ENCODE data around the gene DDX1. TPM values are rescaled to one million over a fixed set of nuclear protein-coding genes. Genes with fewer than 3 reads are reported as not detected.

Gene DDX1
- total RNA-seq, 1 donor from 2014 or later, result 103 TPM

DNA sequence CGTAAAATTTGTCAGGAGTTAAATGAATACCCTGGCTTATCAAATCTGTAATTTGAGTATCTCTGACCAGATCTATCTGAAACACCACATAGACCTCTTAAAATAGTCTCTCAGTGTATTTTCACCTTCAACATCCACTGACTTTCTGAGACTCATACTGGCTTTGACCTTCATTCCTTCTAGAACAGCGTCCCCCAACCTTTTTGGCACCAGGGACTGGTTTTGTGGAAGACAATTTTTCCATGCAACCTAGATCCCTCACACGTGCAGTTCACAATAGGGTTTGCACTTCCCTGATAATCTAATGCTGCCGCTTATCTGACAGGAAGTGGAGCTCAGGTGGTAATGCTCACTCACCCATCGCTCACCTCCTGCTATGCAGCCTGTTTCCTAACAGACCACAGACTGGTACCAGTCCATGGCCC lies 33.8 kb upstream of the DDX1 start:
- peaks cover 3% of the 10 kb centered on the region for H3K36me3 Mint-ChIP-seq
- Histone ChIP-seq H3K4me1 (peaks cover 19% of the 10 kb centered on the region), H3K9me3 (ENCODE audit: low read depth) (no peaks in the 10 kb centered on the region), H3K27ac (no peak overlapping the region), H2AFZ (replicated peaks) (no peak overlapping the region), H3K9ac (no peak overlapping the region), H3K4me3 (no peak overlapping the region), H3K4me2 (no peak overlapping the region), H3K36me3 (no peaks in the 10 kb centered on the region), H4K20me1 (ENCODE audit: low read depth) (peaks cover 7% of the 10 kb centered on the region), H3F3A (ENCODE audit: low read depth) (peaks cover 8% of the 10 kb centered on the region), H3K79me2 (ENCODE audit: low read depth) (peaks cover 34% of the 10 kb centered on the region), H3K27me3 (no peaks in the 10 kb centered on the region)
- H3K9me3 Mint-ChIP-seq, result no peaks in the 10 kb centered on the region
- TF ChIP-seq, protein P1, sequence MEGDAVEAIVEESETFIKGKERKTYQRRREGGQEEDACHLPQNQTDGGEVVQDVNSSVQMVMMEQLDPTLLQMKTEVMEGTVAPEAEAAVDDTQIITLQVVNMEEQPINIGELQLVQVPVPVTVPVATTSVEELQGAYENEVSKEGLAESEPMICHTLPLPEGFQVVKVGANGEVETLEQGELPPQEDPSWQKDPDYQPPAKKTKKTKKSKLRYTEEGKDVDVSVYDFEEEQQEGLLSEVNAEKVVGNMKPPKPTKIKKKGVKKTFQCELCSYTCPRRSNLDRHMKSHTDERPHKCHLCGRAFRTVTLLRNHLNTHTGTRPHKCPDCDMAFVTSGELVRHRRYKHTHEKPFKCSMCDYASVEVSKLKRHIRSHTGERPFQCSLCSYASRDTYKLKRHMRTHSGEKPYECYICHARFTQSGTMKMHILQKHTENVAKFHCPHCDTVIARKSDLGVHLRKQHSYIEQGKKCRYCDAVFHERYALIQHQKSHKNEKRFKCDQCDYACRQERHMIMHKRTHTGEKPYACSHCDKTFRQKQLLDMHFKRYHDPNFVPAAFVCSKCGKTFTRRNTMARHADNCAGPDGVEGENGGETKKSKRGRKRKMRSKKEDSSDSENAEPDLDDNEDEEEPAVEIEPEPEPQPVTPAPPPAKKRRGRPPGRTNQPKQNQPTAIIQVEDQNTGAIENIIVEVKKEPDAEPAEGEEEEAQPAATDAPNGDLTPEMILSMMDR (IDR thresholded peaks at IDR 0.05), result no peak
- TF ChIP-seq EZH2 (IDR thresholded peaks at IDR 0.05) (no peak), EZH2phosphoT487 (IDR thresholded peaks at IDR 0.05) (no peak)
- no peak for DNase-seq (ENCODE audit: low spot score)
- H3K4me3 Mint-ChIP-seq, result no peak overlapping the region
- peaks cover 27% of the 10 kb centered on the region for H3K4me1 Mint-ChIP-seq
- no peak overlapping the region for H3K27ac Mint-ChIP-seq
- peaks cover 2% of the 10 kb centered on the region for H3K27me3 Mint-ChIP-seq (ENCODE audit: insufficient read depth, low read depth)

DNA sequence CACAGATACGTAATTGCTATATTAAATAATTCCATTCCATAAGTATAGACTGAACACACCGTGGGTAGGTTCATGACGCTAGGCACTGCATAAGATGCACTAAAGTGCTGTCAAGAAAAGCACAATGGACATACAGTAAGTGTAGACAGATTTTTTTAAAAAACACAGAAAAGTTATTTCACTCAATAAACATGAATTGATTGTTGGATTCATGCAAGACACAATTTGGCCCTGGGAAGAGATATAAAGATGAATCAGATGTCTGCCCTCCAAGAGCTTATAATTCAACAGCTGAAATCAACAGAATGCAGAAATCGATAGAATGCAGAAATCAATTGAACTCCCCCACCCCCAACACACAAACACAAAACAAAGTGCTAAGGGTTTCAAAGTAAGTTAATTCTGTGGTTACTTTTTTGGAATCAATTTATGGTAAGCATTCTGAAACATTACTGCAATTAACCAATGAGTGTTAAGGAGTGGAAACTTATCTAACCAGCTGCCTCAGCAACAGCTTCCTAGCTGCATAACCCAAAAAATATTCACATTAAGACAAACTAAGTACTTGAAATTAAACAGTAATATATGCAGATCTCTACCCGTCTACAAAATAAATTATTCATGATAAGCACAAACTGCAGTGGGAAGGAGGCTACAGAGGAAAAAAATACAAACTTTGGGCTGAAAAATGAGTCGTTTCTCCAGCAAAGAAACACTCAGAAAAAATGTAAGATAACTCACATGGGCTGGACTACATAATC lies 32.1 kb upstream of the DDX1 start:
- Histone ChIP-seq H3K9ac (no peak overlapping the region), H3K79me2 (ENCODE audit: low read depth) (peaks cover 34% of the 10 kb centered on the region), H3K9me3 (ENCODE audit: low read depth) (no peaks in the 10 kb centered on the region), H3K36me3 (no peaks in the 10 kb centered on the region), H3F3A (ENCODE audit: low read depth) (peaks cover 8% of the 10 kb centered on the region), H2AFZ (replicated peaks) (no peak overlapping the region), H3K4me2 (peak overlapping the region; percentile 79), H3K27me3 (no peaks in the 10 kb centered on the region), H3K4me1 (peaks cover 19% of the 10 kb centered on the region), H3K27ac (no peak overlapping the region), H3K4me3 (peak overlapping the region; percentile 72), H4K20me1 (ENCODE audit: low read depth) (peaks cover 7% of the 10 kb centered on the region)
- TF ChIP-seq, protein P1 (IDR thresholded peaks at IDR 0.05), result no peak
- TF ChIP-seq EZH2phosphoT487 (IDR thresholded peaks at IDR 0.05) (no peak), EZH2 (IDR thresholded peaks at IDR 0.05) (no peak)
- peak overlapping the region; percentile 100 for H3K4me3 Mint-ChIP-seq
- H3K9me3 Mint-ChIP-seq, result no peaks in the 10 kb centered on the region
- no peak for DNase-seq (ENCODE audit: low spot score)
- no peaks in the 10 kb centered on the region for H3K36me3 Mint-ChIP-seq
- H3K27me3 Mint-ChIP-seq (ENCODE audit: insufficient read depth, low read depth), result peaks cover 7% of the 10 kb centered on the region
- peak overlapping the region; percentile 2 for H3K27ac Mint-ChIP-seq
- H3K4me1 Mint-ChIP-seq, result peaks cover 32% of the 10 kb centered on the region

DNA sequence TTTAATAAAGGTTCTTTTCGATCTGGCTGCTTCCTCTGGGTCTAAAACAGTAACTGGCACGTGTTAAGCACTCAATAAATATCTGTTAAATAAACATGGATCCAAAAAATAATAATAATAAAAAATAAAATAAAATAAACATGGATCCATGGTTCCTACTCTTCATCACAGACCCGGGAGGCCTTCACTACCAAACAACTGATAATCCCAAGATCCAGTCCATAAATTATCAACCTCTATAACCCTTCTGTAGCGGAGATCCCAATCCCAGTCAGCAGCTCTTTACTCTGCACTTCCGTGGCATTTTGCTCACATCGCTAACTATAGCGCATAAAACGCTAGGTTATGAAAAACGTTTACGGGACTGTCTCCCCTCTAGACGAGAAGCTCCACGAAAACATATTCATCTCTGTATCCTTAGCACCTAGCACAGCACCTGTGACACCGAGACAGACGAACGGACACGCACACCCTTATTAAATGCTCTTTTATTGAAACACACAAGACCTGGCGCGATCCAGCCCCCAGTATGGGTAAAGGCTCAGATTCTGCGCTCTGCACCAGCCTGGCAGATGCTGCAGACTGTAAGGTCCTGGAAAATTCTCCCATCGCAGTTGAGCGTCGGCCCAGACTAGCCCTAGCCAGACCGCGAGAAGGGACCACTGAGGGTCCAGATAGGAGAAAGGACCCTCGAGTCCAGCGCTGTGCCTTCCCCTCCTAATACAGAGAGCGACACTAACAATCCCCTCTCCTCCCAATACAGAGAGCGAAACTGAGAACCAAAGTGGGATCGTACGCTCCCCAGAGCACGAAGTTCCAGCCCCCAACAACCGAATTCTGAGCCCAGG lies 31.3 kb upstream of the DDX1 start:
- peak overlapping the region; percentile 95 for H3K27ac Mint-ChIP-seq
- H3K9me3 ChIP-seq (ENCODE audit: low read depth), result no peaks in the 10 kb centered on the region
- no peaks in the 10 kb centered on the region for H3K27me3 ChIP-seq

More for the DNA sequence above, 31.3 kb upstream of the DDX1 start:
- Histone ChIP-seq H3K9ac (peak overlapping the region; percentile 61), H3K36me3 (no peaks in the 10 kb centered on the region), H3K79me2 (ENCODE audit: low read depth) (peaks cover 34% of the 10 kb centered on the region), H4K20me1 (ENCODE audit: low read depth) (peaks cover 7% of the 10 kb centered on the region), H3F3A (ENCODE audit: low read depth) (peaks cover 8% of the 10 kb centered on the region), H3K4me1 (peaks cover 19% of the 10 kb centered on the region), H2AFZ (replicated peaks) (peak overlapping the region; percentile 71), H3K27ac (no peak overlapping the region), H3K4me3 (peak overlapping the region; percentile 72), H3K4me2 (peak overlapping the region; percentile 79)
- Mint-ChIP-seq H3K4me3 (peak overlapping the region; percentile 100), H3K27me3 (ENCODE audit: insufficient read depth, low read depth) (peaks cover 9% of the 10 kb centered on the region), H3K36me3 (no peaks in the 10 kb centered on the region), H3K9me3 (no peaks in the 10 kb centered on the region), H3K4me1 (peaks cover 32% of the 10 kb centered on the region)
- TF ChIP-seq, protein P1 (IDR thresholded peaks at IDR 0.05), result no peak
- no peak for TF ChIP-seq EZH2 (IDR thresholded peaks at IDR 0.05)
- no peak for TF ChIP-seq EZH2phosphoT487 (IDR thresholded peaks at IDR 0.05)
- DNase-seq (ENCODE audit: low spot score), result peak; percentile 55

Measured in neural progenitor cell (in vitro differentiated cells).